NCI-H524 treated with DMSO at 0.1 percent for 48 hours (cell line): ENCODE data around the gene GGN.
"Not testable (repeated sequence)": the region's sequence is repeated elsewhere in the genome, so short reads cannot be mapped to it uniquely, and the experiment has no call there.

Source experiments
- DNase-seq: peaks from one replicate; lab custom pipeline; 2025; lab: John Stamatoyannopoulos, UW

Gene GGN

GRCh38 chr19:38387550-38388348 is at the start of gene GGN:
Gene GGN (minus strand): TSS chr19:38388034. CDS start chr19:38387261, 773 bp downstream.
- no peak for DNase-seq

GRCh38 chr19:38437295-38437694 is 49.5 kb upstream of the GGN start:
- DNase-seq = no peak

GRCh38 chr19:38434549-38435051 is 46.8 kb upstream of the GGN start:
- DNase-seq = no peak

GRCh38 chr19:38433268-38433733 is 45.5 kb upstream of the GGN start, which contains the start of gene RYR1:
Gene RYR1 (plus strand): TSS chr19:38433691. CDS start chr19:38433830, 139 bp downstream.
- no peak for DNase-seq

- no peak for DNase-seq
Measured at GRCh38 chr19:38430931-38431330, 43.1 kb upstream of the GGN start.

- no peak for DNase-seq
Measured at GRCh38 chr19:38429811-38430156, 42.0 kb upstream of the GGN start.

GRCh38 chr19:38429055-38429810 is 41.4 kb upstream of the GGN start:
- DNase-seq = no peak

- DNase-seq = not testable (repeated sequence)
Measured at GRCh38 chr19:38427035-38427677, 39.3 kb upstream of the GGN start.

- no peak for DNase-seq
Measured at GRCh38 chr19:38425810-38426466, 38.1 kb upstream of the GGN start, which contains the start of gene RASGRP4. Gene RASGRP4 (minus strand): TSS chr19:38426219. CDS start chr19:38426091, 128 bp downstream.

GRCh38 chr19:38425222-38425809 is 37.5 kb upstream of the GGN start:
- no peak for DNase-seq

GRCh38 chr19:38424272-38424671 is 36.4 kb upstream of the GGN start:
- DNase-seq = no peak

- DNase-seq = no peak
Measured at GRCh38 chr19:38422438-38422837, 34.6 kb upstream of the GGN start.

GRCh38 chr19:38421856-38422255 is 34.0 kb upstream of the GGN start:
- DNase-seq = no peak

GRCh38 chr19:38420935-38421334 is 33.1 kb upstream of the GGN start:
- DNase-seq = no peak

- no peak for DNase-seq
Measured at GRCh38 chr19:38417544-38418506, 30.0 kb upstream of the GGN start.

- no peak for DNase-seq
Measured at GRCh38 chr19:38417146-38417543, 29.3 kb upstream of the GGN start.

GRCh38 chr19:38413416-38413815 is 25.6 kb upstream of the GGN start:
- no peak for DNase-seq

- no peak for DNase-seq
Measured at GRCh38 chr19:38412961-38413360, 25.1 kb upstream of the GGN start.

- no peak for DNase-seq
Measured at GRCh38 chr19:38412491-38412890, 24.7 kb upstream of the GGN start.

GRCh38 chr19:38411898-38412297 is 24.1 kb upstream of the GGN start:
- DNase-seq = not testable (repeated sequence)
